Loucy (cell line): ENCODE measurements around the gene SPEG.

ENCODE experiments used
- H2AFZ ChIP-seq: fragments of 200-600 bp; sonication (generic); 2 replicates; pipeline ENCODE4 v1.6.0; 2016; ENCODE audit warnings: antibody characterized with exemption, mild to moderate bottlenecking, low read length, moderate library complexity
- H3F3A ChIP-seq: fragments of 200-600 bp; 2 replicates; pipeline ENCODE4 v1.6.0; 2016; ENCODE audit warnings: antibody characterized with exemption, low read depth, mild to moderate bottlenecking
- H3K27me3 ChIP-seq: fragments of 200-600 bp; sonication (generic); 2 replicates; pipeline ENCODE4 v1.6.1; 2014; ENCODE audit warnings: low read length, mild to moderate bottlenecking; ENCODE audit not compliant: insufficient read depth, poor library complexity, severe bottlenecking
- H3K36me3 ChIP-seq: fragments of 200-600 bp; sonication (generic); 2 replicates; pipeline ENCODE4 v1.6.1; 2016; ENCODE audit warnings: low read length; ENCODE audit not compliant: insufficient read depth
- H3K4me1 ChIP-seq: fragments of 200-600 bp; sonication (generic); 2 replicates; pipeline ENCODE4 v1.5.1; 2014; ENCODE audit warnings: low read length, mild to moderate bottlenecking; ENCODE audit not compliant: insufficient read depth, poor library complexity, severe bottlenecking
- H3K4me2 ChIP-seq: fragments of 200-600 bp; sonication (generic); 2 replicates; pipeline ENCODE4 v1.6.0; 2014; ENCODE audit warnings: antibody characterized with exemption, low read length, low read depth, mild to moderate bottlenecking; ENCODE audit not compliant: poor library complexity, severe bottlenecking
- H3K4me3 ChIP-seq: fragments of 200-600 bp; sonication (generic); 2 replicates; pipeline ENCODE4 v1.5.1; 2014; ENCODE audit warnings: low read length, mild to moderate bottlenecking, mixed read lengths; ENCODE audit not compliant: poor library complexity, severe bottlenecking
- H3K79me2 ChIP-seq: fragments of 200-600 bp; sonication (generic); 2 replicates; pipeline ENCODE4 v1.6.1; 2014; ENCODE audit warnings: low read length; ENCODE audit not compliant: insufficient read depth
- H3K9ac ChIP-seq: fragments of 200-600 bp; sonication (generic); 2 replicates; pipeline ENCODE4 v1.6.0; 2014; ENCODE audit warnings: mild to moderate bottlenecking, low read depth, low read length, moderate library complexity; ENCODE audit not compliant: poor library complexity, severe bottlenecking
- H3K9me2 ChIP-seq: fragments of 200-600 bp; sonication (generic); replicated peaks from 2 replicates; pipeline ENCODE4 v1.6.1; 2016; ENCODE audit warnings: low read depth, low read length, mixed read lengths
- H3K9me3 ChIP-seq: fragments of 200-600 bp; sonication (generic); 2 replicates; pipeline ENCODE4 v1.6.1; 2014; ENCODE audit warnings: mild to moderate bottlenecking, antibody characterized with exemption, low read length, low read depth; ENCODE audit not compliant: insufficient read depth
- H4K20me1 ChIP-seq: fragments of 200-600 bp; sonication (generic); 2 replicates; pipeline ENCODE4 v1.6.0; 2014; ENCODE audit warnings: antibody characterized with exemption, low read length, mild to moderate bottlenecking; ENCODE audit not compliant: insufficient read depth, poor library complexity, severe bottlenecking
- EZH2phosphoT487 ChIP-seq: fragments of 200-600 bp; IDR thresholded peaks from 2 replicates; pipeline ENCODE4 v1.6.1; 2018; ENCODE audit warnings: antibody characterized with exemption, mild to moderate bottlenecking, moderate library complexity, borderline replicate concordance
- TF ChIP-seq, protein P1 (sequence below): fragments of 200-600 bp; sonication (generic); conservative IDR thresholded peaks from 2 replicates; pipeline ENCODE4 v1.5.1; 2014; ENCODE audit warnings: mild to moderate bottlenecking, antibody characterized with exemption, low read length

The SPEG gene

GRCh38 chr2:219441451-219442255 is 7.0 kb downstream of the SPEG start:
- TF ChIP-seq, protein P1, sequence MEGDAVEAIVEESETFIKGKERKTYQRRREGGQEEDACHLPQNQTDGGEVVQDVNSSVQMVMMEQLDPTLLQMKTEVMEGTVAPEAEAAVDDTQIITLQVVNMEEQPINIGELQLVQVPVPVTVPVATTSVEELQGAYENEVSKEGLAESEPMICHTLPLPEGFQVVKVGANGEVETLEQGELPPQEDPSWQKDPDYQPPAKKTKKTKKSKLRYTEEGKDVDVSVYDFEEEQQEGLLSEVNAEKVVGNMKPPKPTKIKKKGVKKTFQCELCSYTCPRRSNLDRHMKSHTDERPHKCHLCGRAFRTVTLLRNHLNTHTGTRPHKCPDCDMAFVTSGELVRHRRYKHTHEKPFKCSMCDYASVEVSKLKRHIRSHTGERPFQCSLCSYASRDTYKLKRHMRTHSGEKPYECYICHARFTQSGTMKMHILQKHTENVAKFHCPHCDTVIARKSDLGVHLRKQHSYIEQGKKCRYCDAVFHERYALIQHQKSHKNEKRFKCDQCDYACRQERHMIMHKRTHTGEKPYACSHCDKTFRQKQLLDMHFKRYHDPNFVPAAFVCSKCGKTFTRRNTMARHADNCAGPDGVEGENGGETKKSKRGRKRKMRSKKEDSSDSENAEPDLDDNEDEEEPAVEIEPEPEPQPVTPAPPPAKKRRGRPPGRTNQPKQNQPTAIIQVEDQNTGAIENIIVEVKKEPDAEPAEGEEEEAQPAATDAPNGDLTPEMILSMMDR: no peak
- no peak for TF ChIP-seq EZH2phosphoT487
- Histone ChIP-seq H3K79me2 (no peaks in the 10 kb centered on the region), H3F3A (no peaks in the 10 kb centered on the region), H3K9me3 (no peaks in the 10 kb centered on the region), H4K20me1 (no peaks in the 10 kb centered on the region), H3K4me1 (peaks cover 9% of the 10 kb centered on the region), H2AFZ (peak overlapping the region; percentile 74), H3K27me3 (no peaks in the 10 kb centered on the region), H3K4me3 (peak overlapping the region; percentile 68), H3K4me2 (peak overlapping the region; percentile 74), H3K9me2 (no peaks in the 10 kb centered on the region), H3K9ac (peak overlapping the region; percentile 55), H3K36me3 (no peaks in the 10 kb centered on the region)

DNA sequence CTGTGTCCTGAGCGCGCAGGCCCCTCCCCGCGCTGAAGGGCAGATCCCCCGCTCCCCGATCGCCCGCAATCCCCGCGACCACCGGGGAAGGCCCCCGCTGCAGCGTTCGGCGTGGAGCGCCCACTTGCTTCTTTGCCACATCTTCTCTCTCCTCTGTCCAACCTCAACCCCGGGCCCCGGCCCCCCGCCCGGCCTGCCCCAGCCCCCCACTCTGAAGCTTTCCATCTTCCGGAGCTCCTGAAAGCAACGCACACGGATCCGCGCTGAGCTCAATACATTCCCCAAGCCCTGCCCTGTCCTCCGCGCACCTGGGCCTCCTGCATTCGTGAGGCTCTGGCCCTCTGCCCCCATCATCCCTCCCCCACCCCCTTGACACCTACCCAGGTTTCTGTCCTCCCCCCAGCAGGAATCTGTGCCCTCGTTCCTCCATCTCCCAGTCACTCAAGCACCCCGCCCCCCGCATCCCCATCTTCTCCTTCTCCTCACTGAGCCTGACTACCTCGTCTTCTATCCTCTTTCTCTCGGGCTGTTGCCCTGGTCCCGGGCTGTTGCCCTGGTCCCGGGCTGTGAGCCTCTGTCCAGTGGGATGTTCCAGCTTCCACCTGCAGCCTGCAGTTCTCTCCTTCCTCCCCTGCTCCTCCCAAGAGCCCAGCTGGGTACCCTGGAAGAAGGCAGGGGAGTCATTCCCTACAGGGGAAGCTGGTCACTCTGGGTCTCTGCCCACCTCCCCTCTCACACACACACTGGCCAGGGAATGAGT is 7.8 kb downstream of the SPEG start:
- H3K27me3 ChIP-seq: no peaks in the 10 kb centered on the region
- no peak for TF ChIP-seq EZH2phosphoT487
- TF ChIP-seq, protein P1: no peak
- no peaks in the 10 kb centered on the region for H3K79me2 ChIP-seq
- no peaks in the 10 kb centered on the region for H3K9me3 ChIP-seq
- H3K36me3 ChIP-seq: no peaks in the 10 kb centered on the region
- H4K20me1 ChIP-seq: no peaks in the 10 kb centered on the region
- peak overlapping the region; percentile 65; the same call in 1 of the 2 replicates for H2AFZ ChIP-seq
- peaks cover 9% of the 10 kb centered on the region for H3K4me1 ChIP-seq
- peak overlapping the region; percentile 69 for H3K4me2 ChIP-seq
- peak overlapping the region; percentile 55 for H3K9ac ChIP-seq
- H3K4me3 ChIP-seq: peak overlapping the region; percentile 68
- H3K9me2 ChIP-seq: no peaks in the 10 kb centered on the region
- H3F3A ChIP-seq: no peaks in the 10 kb centered on the region

DNA sequence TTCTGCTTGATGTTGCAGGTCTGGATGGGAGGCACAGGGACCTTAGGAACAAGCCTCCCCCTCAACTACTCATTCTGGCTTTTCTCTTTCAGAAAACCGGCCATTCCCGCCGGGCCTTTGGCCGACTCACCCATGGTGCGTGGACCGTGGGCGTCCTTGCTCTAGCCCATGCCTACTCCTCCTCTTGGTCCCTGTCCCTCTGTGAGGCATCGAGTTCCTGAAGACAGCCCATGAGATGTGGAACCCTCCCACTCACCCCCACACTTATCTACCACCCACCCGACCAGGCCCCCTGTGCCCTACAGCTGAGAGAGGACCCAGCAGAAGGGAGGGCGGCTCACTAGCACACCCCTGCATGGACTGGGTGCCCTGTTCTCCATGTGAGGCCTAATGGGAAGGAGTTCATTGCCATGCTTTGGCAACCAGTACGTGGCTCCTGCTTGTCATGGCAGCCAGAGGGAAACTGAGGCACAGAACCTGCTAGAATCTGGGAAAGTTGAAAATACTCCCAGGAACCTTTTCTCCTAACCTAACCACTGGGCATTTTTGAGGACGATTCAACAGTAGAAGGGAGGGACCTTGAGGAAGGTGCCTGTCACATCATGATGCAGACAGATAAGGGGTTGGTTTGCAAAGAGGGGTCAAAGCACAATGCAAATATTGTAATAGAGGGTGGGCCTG is 8.5 kb downstream of the SPEG start:
- H3K4me1 ChIP-seq: peaks cover 9% of the 10 kb centered on the region
- H3K9ac ChIP-seq: peak overlapping the region; percentile 55
- H3K9me2 ChIP-seq: no peaks in the 10 kb centered on the region
- no peaks in the 10 kb centered on the region for H3K79me2 ChIP-seq
- H3K4me3 ChIP-seq: peak overlapping the region; percentile 68
- H3K27me3 ChIP-seq: no peaks in the 10 kb centered on the region
- no peaks in the 10 kb centered on the region for H3K9me3 ChIP-seq
- no peaks in the 10 kb centered on the region for H4K20me1 ChIP-seq
- H2AFZ ChIP-seq: no peak overlapping the region
- no peaks in the 10 kb centered on the region for H3F3A ChIP-seq
- H3K4me2 ChIP-seq: peak overlapping the region; percentile 69
- H3K36me3 ChIP-seq: no peaks in the 10 kb centered on the region
- TF ChIP-seq, protein P1: no peak
- TF ChIP-seq EZH2phosphoT487: no peak
